A673 (cell line): ENCODE measurements around the gene RTRAF. TPM values are rescaled to one million over a fixed set of nuclear protein-coding genes. Genes with fewer than 3 reads are reported as not detected.

Experiments
- BruUV-seq: library from RNA; stranded (reverse); fragments of 400-500 nt; replicated peaks from 2 replicates; lab custom pipeline; 2021; lab: Mats Ljungman, UMichigan
- CTCF ChIA-PET: fragments of 300-600 bp; sonication (Branson Sonifier 250); formaldehyde crosslinking; loops from one replicate; lab custom pipeline; 2022; ENCODE audit warnings: antibody characterized with exemption; lab: Charles Lee
- POLR2A ChIA-PET: fragments of 300-600 bp; sonication (Branson Sonifier 250); formaldehyde crosslinking; loops from one replicate; lab custom pipeline; 2022; ENCODE audit warnings: antibody characterized with exemption; ENCODE audit not compliant: low non-redundant PET; lab: Charles Lee
- DNase-seq: peaks from one replicate; pipeline ENCODE4 v3.0.0-alpha.2; 2015; ENCODE audit warnings: low spot score
- H3K27ac ChIP-seq: fragments of 200-600 bp; sonication (generic); 2 replicates; pipeline ENCODE4 v1.5.1; 2016; ENCODE audit warnings: mixed run types, low read depth, mild to moderate bottlenecking, mixed read lengths, antibody characterized with exemption, low read length; ENCODE audit not compliant: poor library complexity, severe bottlenecking
- H3K27me3 ChIP-seq: fragments of 200-600 bp; sonication (generic); replicated peaks from 2 replicates; pipeline ENCODE4 v1.6.1; 2017; ENCODE audit warnings: mixed run types, low read depth, mild to moderate bottlenecking, mixed read lengths, antibody characterized with exemption, low read length; ENCODE audit not compliant: insufficient read depth, poor library complexity
- H3K36me3 ChIP-seq: fragments of 200-600 bp; sonication (generic); 2 replicates; pipeline ENCODE4 v1.6.1; 2016; ENCODE audit warnings: mixed run types, mild to moderate bottlenecking, mixed read lengths, antibody characterized with exemption, low read length; ENCODE audit not compliant: insufficient read depth, poor library complexity, severe bottlenecking
- H3K4me1 ChIP-seq: fragments of 200-600 bp; sonication (generic); 2 replicates; pipeline ENCODE4 v1.6.1; 2017; ENCODE audit warnings: mixed run types, mild to moderate bottlenecking, mixed read lengths, antibody characterized with exemption, low read length; ENCODE audit not compliant: insufficient read depth, poor library complexity, severe bottlenecking
- H3K4me3 ChIP-seq: fragments of 200-600 bp; sonication (generic); 2 replicates; pipeline ENCODE4 v1.5.1; 2016; ENCODE audit warnings: low read depth, mixed run types, mild to moderate bottlenecking, mixed read lengths, low read length; ENCODE audit not compliant: poor library complexity, severe bottlenecking
- H3K9me3 ChIP-seq: fragments of 200-600 bp; sonication (generic); 2 replicates; pipeline ENCODE4 v1.6.1; 2016; ENCODE audit warnings: mixed run types, low read depth, mild to moderate bottlenecking, mixed read lengths, antibody characterized with exemption, low read length; ENCODE audit not compliant: poor library complexity, severe bottlenecking
- EZH2 ChIP-seq: fragments of 200-600 bp; sonication (generic); IDR thresholded peaks from 2 replicates; pipeline ENCODE4 v1.6.1; 2017; ENCODE audit warnings: borderline replicate concordance, low read depth, mild to moderate bottlenecking, mixed read lengths, antibody characterized with exemption, low read length; ENCODE audit not compliant: poor library complexity, severe bottlenecking
- intact Hi-C: fragments of 100-400 bp; cut with micrococcal nuclease; formaldehyde crosslinking; loops from one replicate; pipeline ENCODE4 v1.10.0; 2022; ENCODE audit not compliant: unreplicated experiment
- total RNA-seq: library from RNA; stranded (reverse); gene quantifications from 2 replicates; pipeline ENCODE4 v1.2.3, GENCODE V29; 2021
- TF ChIP-seq, protein P1 (sequence below): fragments of 300-800, 200-600 bp; sonication (generic); conservative IDR thresholded peaks from 2 replicates; pipeline ENCODE4 v1.5.1; 2017; ENCODE audit warnings: low read depth, mild to moderate bottlenecking, antibody characterized with exemption, low read length, moderate library complexity, mixed read lengths

The RTRAF gene
- total RNA-seq, 1 experiment from 2014 or later: 267 TPM

DNA sequence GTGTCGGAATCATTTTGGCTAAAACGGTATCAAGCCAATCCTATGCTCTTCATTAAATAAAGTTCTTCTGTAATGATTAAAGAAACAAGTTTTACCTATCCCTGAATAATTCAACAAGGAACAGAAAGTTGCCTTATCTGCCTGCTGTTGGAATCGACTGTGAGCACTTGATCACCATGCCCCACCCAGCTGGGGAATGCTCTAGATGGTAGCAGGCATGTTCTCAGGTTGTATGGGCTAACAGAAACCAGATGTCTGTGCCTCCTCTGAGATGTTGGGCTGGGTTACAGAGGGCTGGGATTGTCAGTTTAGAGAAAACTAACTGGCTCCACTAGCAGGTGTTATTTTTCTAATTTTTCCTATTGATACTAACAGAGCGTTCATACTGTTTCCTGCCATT is 28.9 kb downstream of the RTRAF start:
- Histone ChIP-seq H3K27ac (no peak overlapping the region), H3K27me3 (no peaks in the 10 kb centered on the region), H3K4me1 (peaks cover 51% of the 10 kb centered on the region), H3K36me3 (no peaks in the 10 kb centered on the region), H3K4me3 (no peak overlapping the region), H3K9me3 (no peaks in the 10 kb centered on the region)
- BruUV-seq: no TSS peak
- no peak for DNase-seq
- ChIA-PET CTCF (no interaction called here), POLR2A (no interaction called here)
- TF ChIP-seq EZH2: no peak
- TF ChIP-seq, protein P1, sequence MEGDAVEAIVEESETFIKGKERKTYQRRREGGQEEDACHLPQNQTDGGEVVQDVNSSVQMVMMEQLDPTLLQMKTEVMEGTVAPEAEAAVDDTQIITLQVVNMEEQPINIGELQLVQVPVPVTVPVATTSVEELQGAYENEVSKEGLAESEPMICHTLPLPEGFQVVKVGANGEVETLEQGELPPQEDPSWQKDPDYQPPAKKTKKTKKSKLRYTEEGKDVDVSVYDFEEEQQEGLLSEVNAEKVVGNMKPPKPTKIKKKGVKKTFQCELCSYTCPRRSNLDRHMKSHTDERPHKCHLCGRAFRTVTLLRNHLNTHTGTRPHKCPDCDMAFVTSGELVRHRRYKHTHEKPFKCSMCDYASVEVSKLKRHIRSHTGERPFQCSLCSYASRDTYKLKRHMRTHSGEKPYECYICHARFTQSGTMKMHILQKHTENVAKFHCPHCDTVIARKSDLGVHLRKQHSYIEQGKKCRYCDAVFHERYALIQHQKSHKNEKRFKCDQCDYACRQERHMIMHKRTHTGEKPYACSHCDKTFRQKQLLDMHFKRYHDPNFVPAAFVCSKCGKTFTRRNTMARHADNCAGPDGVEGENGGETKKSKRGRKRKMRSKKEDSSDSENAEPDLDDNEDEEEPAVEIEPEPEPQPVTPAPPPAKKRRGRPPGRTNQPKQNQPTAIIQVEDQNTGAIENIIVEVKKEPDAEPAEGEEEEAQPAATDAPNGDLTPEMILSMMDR: no peak
- intact Hi-C loops: no loop called here

DNA sequence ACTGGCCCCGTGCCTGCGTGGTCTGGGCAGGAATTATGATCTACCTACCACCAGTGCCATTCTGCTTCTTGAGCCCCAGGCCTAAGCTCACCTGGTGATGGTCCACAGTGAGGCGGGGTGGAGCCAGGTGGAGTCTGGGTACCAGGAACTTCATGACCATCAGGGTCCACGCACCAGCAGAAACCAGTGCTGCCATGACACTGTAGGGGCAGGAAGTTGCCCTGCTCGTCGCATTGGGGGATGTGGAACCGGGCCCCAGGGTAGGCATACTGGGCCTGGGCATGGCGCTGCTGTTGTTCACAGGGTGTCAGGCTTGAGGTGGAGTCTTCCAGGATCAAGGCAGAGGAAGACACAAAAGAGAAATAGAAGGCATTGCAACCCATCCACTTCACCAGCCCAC is 29.6 kb downstream of the RTRAF start:
- Histone ChIP-seq H3K4me1 (peaks cover 55% of the 10 kb centered on the region), H3K9me3 (no peaks in the 10 kb centered on the region), H3K27ac (no peak overlapping the region), H3K36me3 (peaks cover 1% of the 10 kb centered on the region), H3K4me3 (no peak overlapping the region), H3K27me3 (no peaks in the 10 kb centered on the region)
- no peak for DNase-seq
- BruUV-seq: no TSS peak
- intact Hi-C loops: no loop called here
- ChIA-PET POLR2A (no interaction called here), CTCF (no interaction called here)
- no peak for TF ChIP-seq EZH2
- TF ChIP-seq, protein P1: no peak

DNA sequence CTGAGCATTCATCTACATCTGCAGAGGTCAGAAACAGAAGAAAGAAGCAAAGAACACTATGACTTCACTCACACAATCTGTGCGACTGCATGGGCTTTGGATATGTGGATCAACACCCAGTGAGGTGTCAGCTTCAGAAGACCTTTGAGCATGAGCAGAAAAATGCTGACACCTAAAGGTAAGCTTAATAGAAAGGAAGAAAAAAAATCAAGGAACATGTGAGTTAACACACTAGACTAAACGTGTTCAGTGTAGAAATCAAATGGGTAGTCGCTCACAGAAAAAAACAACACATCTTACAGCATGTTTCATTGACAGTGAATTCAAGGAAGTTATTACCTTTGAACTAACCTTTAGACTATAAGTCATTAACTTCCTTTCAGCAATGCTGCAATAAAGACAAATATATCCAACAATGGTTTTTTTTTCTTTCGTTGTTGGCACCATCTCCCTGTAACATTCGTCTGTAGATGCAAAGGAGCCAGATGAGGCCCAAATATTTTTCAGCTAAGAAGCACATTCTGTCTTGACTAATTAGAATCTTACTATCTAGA is 30.9 kb downstream of the RTRAF start:
- TF ChIP-seq EZH2: no peak
- TF ChIP-seq, protein P1: no peak
- intact Hi-C loops: no loop called here
- ChIA-PET POLR2A (interaction anchor here (0.6 kb wide), 1 partner anchor 114 kb away, joined by 3 read pairs; no protein-coding TSS in a partner anchor), CTCF (no interaction called here)
- H3K4me1 ChIP-seq: peaks cover 43% of the 10 kb centered on the region
- no peak for DNase-seq
- BruUV-seq: no TSS peak
- peaks cover 11% of the 10 kb centered on the region for H3K36me3 ChIP-seq
- H3K4me3 ChIP-seq: no peak overlapping the region
- H3K9me3 ChIP-seq: no peaks in the 10 kb centered on the region
- H3K27ac ChIP-seq: peak overlapping the region; percentile 60
- no peaks in the 10 kb centered on the region for H3K27me3 ChIP-seq
